ENCODE measurements around the gene IRX4.

- no peak for TF ChIP-seq POLR2A (IDR thresholded peaks at IDR 0.05)
- TF ChIP-seq, protein P1, sequence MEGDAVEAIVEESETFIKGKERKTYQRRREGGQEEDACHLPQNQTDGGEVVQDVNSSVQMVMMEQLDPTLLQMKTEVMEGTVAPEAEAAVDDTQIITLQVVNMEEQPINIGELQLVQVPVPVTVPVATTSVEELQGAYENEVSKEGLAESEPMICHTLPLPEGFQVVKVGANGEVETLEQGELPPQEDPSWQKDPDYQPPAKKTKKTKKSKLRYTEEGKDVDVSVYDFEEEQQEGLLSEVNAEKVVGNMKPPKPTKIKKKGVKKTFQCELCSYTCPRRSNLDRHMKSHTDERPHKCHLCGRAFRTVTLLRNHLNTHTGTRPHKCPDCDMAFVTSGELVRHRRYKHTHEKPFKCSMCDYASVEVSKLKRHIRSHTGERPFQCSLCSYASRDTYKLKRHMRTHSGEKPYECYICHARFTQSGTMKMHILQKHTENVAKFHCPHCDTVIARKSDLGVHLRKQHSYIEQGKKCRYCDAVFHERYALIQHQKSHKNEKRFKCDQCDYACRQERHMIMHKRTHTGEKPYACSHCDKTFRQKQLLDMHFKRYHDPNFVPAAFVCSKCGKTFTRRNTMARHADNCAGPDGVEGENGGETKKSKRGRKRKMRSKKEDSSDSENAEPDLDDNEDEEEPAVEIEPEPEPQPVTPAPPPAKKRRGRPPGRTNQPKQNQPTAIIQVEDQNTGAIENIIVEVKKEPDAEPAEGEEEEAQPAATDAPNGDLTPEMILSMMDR (IDR thresholded peaks at IDR 0.05 in 8 of 11, conservative IDR thresholded peaks at IDR 0.05 in 3 of 11) = no peak
- no peak for TF ChIP-seq POLR2AphosphoS5 (IDR thresholded peaks at IDR 0.05)
Observed at GRCh38 chr5:1868886-1869475, 13.7 kb downstream of the IRX4 start.

All from spleen (tissue), 7 donors.